ENCODE results near the gene BLACAT1. TPM values are rescaled to one million over a fixed set of nuclear protein-coding genes. Genes with fewer than 3 reads are reported as not detected.
A peak's percentile ranks its signal among the peaks of the same experiment; 100 is the strongest.

The BLACAT1 gene
- total and polyA plus RNA-seq, 2 of the 13 experiments (the other 11 are each of a cell fraction or from before 2014, with no cell fraction given): 1.2 to 2.8 TPM

- no peak for TF ChIP-seq ZNF883 (CRISPR knock-in tag; IDR thresholded peaks at IDR 0.05; ENCODE audit: not compliant biosample characterization)
- TF ChIP-seq, protein P1, sequence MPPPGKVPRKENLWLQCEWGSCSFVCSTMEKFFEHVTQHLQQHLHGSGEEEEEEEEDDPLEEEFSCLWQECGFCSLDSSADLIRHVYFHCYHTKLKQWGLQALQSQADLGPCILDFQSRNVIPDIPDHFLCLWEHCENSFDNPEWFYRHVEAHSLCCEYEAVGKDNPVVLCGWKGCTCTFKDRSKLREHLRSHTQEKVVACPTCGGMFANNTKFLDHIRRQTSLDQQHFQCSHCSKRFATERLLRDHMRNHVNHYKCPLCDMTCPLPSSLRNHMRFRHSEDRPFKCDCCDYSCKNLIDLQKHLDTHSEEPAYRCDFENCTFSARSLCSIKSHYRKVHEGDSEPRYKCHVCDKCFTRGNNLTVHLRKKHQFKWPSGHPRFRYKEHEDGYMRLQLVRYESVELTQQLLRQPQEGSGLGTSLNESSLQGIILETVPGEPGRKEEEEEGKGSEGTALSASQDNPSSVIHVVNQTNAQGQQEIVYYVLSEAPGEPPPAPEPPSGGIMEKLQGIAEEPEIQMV (CRISPR knock-in tag; IDR thresholded peaks at IDR 0.05; ENCODE audit: low read depth): no peak
- no peak for TF ChIP-seq FIP1L1 (IDR thresholded peaks at IDR 0.05; ENCODE audit: borderline replicate concordance, insufficient read depth, low read depth, low read length)
- no peak for TF ChIP-seq ZFP36L1 (CRISPR knock-in tag; IDR thresholded peaks at IDR 0.05)
- TF ChIP-seq, protein P2, sequence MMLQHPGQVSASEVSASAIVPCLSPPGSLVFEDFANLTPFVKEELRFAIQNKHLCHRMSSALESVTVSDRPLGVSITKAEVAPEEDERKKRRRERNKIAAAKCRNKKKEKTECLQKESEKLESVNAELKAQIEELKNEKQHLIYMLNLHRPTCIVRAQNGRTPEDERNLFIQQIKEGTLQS (CRISPR knock-in tag; IDR thresholded peaks at IDR 0.05): no peak
- no peak for TF ChIP-seq RCOR2 (CRISPR knock-in tag; IDR thresholded peaks at IDR 0.05)
- TF ChIP-seq DNMT1 (CRISPR knock-in tag; IDR thresholded peaks at IDR 0.05): no peak
- TF ChIP-seq FOSL2 (CRISPR knock-in tag; IDR thresholded peaks at IDR 0.05): peak; percentile 69
- peak; percentile 31; the same call in 1 of the 2 replicates for TF ChIP-seq ELF3 (CRISPR knock-in tag; IDR thresholded peaks at IDR 0.05)
- 0 out of 2 replicates have a peak, but pooled peaks have one; percentile 24 for TF ChIP-seq HNRNPL (IDR thresholded peaks at IDR 0.05; ENCODE audit: low read depth, low read length)
- peak; percentile 75 for TF ChIP-seq ZFY (CRISPR knock-in tag; IDR thresholded peaks at IDR 0.05)
- TF ChIP-seq, protein P3, sequence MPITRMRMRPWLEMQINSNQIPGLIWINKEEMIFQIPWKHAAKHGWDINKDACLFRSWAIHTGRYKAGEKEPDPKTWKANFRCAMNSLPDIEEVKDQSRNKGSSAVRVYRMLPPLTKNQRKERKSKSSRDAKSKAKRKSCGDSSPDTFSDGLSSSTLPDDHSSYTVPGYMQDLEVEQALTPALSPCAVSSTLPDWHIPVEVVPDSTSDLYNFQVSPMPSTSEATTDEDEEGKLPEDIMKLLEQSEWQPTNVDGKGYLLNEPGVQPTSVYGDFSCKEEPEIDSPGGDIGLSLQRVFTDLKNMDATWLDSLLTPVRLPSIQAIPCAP (CRISPR knock-in tag; IDR thresholded peaks at IDR 0.05; ENCODE audit: low read depth): no peak
- no peak for TF ChIP-seq YEATS2 (CRISPR knock-in tag; IDR thresholded peaks at IDR 0.05; ENCODE audit: borderline replicate concordance)
- no peak for TF ChIP-seq PLRG1 (conservative IDR thresholded peaks at IDR 0.05)
- TF ChIP-seq MYC (CRISPR knock-in tag; IDR thresholded peaks at IDR 0.05; ENCODE audit: borderline replicate concordance): peak; percentile 52; the same call in 1 of the 2 replicates
- TF ChIP-seq, protein P4, sequence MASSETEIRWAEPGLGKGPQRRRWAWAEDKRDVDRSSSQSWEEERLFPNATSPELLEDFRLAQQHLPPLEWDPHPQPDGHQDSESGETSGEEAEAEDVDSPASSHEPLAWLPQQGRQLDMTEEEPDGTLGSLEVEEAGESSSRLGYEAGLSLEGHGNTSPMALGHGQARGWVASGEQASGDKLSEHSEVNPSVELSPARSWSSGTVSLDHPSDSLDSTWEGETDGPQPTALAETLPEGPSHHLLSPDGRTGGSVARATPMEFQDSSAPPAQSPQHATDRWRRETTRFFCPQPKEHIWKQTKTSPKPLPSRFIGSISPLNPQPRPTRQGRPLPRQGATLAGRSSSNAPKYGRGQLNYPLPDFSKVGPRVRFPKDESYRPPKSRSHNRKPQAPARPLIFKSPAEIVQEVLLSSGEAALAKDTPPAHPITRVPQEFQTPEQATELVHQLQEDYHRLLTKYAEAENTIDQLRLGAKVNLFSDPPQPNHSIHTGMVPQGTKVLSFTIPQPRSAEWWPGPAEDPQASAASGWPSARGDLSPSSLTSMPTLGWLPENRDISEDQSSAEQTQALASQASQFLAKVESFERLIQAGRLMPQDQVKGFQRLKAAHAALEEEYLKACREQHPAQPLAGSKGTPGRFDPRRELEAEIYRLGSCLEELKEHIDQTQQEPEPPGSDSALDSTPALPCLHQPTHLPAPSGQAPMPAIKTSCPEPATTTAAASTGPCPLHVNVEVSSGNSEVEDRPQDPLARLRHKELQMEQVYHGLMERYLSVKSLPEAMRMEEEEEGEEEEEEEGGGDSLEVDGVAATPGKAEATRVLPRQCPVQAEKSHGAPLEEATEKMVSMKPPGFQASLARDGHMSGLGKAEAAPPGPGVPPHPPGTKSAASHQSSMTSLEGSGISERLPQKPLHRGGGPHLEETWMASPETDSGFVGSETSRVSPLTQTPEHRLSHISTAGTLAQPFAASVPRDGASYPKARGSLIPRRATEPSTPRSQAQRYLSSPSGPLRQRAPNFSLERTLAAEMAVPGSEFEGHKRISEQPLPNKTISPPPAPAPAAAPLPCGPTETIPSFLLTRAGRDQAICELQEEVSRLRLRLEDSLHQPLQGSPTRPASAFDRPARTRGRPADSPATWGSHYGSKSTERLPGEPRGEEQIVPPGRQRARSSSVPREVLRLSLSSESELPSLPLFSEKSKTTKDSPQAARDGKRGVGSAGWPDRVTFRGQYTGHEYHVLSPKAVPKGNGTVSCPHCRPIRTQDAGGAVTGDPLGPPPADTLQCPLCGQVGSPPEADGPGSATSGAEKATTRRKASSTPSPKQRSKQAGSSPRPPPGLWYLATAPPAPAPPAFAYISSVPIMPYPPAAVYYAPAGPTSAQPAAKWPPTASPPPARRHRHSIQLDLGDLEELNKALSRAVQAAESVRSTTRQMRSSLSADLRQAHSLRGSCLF (CRISPR knock-in tag; IDR thresholded peaks at IDR 0.05; ENCODE audit: borderline replicate concordance): no peak
- TF ChIP-seq SAP130 (CRISPR knock-in tag; IDR thresholded peaks at IDR 0.05; ENCODE audit: low read depth): 0 out of 2 replicates have a peak, but pooled peaks have one; percentile 16
- no peak for TF ChIP-seq RELA (CRISPR knock-in tag; IDR thresholded peaks at IDR 0.05)
- TF ChIP-seq, protein P5, sequence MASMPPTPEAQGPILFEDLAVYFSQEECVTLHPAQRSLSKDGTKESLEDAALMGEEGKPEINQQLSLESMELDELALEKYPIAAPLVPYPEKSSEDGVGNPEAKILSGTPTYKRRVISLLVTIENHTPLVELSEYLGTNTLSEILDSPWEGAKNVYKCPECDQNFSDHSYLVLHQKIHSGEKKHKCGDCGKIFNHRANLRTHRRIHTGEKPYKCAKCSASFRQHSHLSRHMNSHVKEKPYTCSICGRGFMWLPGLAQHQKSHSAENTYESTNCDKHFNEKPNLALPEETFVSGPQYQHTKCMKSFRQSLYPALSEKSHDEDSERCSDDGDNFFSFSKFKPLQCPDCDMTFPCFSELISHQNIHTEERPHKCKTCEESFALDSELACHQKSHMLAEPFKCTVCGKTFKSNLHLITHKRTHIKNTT (CRISPR knock-in tag; IDR thresholded peaks at IDR 0.05): no peak
- no peak for TF ChIP-seq HCFC1 (IDR thresholded peaks at IDR 0.05; ENCODE audit: low read depth, low read length)
- no peak for TF ChIP-seq KLF15 (CRISPR knock-in tag; IDR thresholded peaks at IDR 0.05; ENCODE audit: borderline replicate concordance)
- TF ChIP-seq NKX3-1 (CRISPR knock-in tag; IDR thresholded peaks at IDR 0.05): 0 out of 2 replicates have a peak, but pooled peaks have one; percentile 22
- TF ChIP-seq KLF6 (CRISPR knock-in tag; IDR thresholded peaks at IDR 0.05): no peak
Measured at GRCh38 chr1:205449750-205450443, 5.9 kb downstream of the BLACAT1 start (continued).

All from HepG2 (cell line).